HG02840 (cell line): ENCODE results near the gene PHACTR1.
A peak's percentile ranks its signal among the peaks of the same experiment; 100 is the strongest.

Experiments used
- ATAC-seq: cut with Tn5 transposase; IDR thresholded peaks from one replicate; pipeline ENCODE4 v1.9.1; 2021; ENCODE audit warnings: mild to moderate bottlenecking, moderate library complexity, moderate number of reproducible peaks; ENCODE audit not compliant: unreplicated experiment, low FRiP score

The PHACTR1 gene

GRCh38 chr6:13212538-13212937, 496.0 kb downstream of the PHACTR1 start:
- no peak for ATAC-seq

- no peak for ATAC-seq
Measured at GRCh38 chr6:13215390-13215789, 498.8 kb downstream of the PHACTR1 start.

DNA sequence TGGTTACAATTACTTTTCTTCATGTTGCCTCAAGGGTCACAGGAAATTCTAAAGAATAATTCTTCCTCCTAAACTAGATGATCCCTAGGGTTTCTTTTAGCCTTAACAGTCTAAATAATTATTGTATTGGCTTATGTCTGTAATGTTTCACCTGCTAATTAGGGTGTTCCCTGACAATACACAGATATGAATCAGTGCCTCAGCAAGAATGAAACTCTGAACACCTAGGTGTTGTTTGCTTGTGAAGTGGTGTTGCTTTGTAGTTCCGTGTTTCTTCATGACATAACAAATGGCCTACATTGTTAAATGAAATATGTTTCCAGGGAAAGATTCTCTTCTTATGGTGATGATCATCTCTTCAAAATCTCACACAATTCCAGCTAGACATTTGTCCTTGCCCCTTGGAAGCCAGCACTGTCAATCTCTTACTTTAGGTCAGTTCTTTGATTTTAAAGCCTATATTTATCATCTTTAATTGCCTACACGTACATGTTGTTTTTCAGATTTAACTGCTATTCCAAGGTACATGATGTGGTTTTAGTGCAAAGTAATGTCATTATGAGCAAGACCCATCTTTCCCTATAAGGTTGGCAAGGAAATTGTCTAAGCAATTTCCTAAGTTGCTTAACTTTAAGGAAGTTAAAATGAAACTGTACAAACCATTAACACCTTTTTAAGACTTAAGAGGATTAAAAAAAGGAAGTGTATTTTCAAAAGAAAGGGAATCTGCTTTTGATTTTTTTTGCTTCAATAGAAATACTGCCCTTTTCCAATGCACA, 499.9 kb downstream of the PHACTR1 start:
- ATAC-seq: no peak

- ATAC-seq: no peak
Measured at GRCh38 chr6:13217206-13217905, 500.8 kb downstream of the PHACTR1 start.

DNA sequence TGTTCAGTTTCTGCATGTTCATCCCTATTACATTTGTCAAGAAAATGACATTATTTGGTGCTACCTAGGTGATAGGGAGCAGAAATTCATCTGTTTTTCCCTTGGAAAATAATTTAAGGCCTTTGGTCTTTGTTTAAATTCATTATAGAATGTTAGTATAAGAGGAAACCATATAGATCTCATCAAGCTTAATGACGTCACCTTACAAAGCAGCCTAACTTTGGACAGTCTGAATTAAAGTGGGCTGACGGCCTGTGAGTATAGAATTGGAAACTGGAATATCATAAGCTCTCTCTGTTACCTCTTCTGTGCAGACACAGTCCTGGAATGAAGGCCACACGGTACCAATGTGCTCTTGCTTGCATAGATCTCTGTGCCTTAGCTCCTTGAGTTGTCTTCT, 503.7 kb downstream of the PHACTR1 start:
- no peak for ATAC-seq

- no peak for ATAC-seq
Measured at GRCh38 chr6:13222048-13222447, 505.5 kb downstream of the PHACTR1 start.

DNA sequence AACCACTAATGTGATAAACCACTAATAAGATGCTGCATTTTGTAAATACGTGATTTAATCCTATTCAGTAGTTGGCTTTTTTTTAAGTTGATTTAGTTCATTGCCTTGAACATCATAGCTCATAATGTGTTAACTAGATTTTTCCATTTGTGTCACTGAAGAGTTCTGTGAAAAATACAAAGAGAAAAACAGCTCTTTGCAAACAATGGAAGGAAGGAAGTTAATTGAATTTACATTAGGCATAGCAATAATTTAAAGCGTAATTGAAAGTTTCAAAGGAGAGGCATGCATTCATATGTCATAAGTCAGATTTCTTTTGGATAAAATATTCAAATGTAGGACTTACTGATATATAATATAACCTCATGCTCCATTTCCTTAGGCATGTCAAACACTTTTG, 509.5 kb downstream of the PHACTR1 start:
- no peak for ATAC-seq

- ATAC-seq: no peak
Measured at GRCh38 chr6:13228264-13229204, 512.0 kb downstream of the PHACTR1 start.

- peak; percentile 89 for ATAC-seq
Measured at GRCh38 chr6:13229205-13230085, 512.9 kb downstream of the PHACTR1 start.

DNA sequence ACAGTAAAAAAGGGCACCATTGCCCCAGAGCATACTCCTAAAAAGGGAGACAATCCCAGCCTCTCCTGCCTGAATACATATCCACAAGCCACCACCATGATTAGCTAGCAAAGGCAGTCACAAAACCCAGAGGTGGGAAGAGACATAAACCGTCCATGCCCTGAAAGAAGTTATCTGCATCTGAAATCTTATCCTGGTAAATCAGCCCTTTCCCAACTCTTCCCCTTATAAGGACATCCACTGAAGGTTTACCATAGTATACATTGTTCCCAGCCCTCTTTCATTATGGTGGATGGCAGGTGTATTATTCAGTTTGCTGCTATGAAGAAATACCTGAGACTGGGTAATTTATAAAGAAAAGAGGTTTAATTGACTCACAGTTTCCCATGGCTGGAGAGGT, 516.5 kb downstream of the PHACTR1 start:
- ATAC-seq: no peak

GRCh38 chr6:13234130-13234529, 517.6 kb downstream of the PHACTR1 start:
- no peak for ATAC-seq

- ATAC-seq: no peak
Measured at GRCh38 chr6:13235339-13235738, 518.8 kb downstream of the PHACTR1 start.

DNA sequence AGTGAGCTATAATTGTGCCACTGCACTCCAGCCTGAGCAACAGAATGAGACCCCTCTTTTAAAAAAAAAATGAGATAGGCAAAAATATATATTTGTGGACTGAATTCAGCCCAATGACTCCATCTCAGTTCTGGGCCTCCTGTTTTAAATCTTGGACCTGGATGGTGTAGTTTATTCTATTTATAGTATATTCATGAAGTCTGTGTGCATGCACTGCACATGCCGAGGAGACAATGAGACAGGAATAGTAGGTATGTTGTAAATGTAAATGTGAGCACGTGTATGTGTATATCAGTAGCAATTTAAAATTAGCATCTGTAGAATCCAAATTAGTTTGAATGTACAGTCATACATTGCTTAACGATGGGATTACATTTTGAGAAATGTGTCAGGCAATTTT, 520.8 kb downstream of the PHACTR1 start:
- no peak for ATAC-seq

DNA sequence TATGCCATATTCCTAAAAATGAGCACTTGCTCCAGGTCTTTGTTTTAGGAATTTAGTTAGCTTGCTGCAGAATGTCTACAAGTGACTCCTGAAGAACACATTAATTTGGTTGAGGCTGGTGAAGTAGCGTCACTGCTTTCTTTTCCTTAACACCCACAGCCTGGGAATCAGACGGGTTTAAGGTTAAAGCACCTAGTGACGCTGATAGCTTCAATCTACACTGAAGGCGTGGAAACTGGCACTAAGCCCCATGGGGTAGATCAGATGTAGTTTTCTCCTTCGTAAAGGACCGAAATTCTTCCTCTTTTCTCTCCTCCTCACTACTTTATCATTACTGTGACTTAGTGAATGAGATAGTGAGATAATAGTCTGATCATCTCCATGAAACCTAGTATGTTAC, 521.5 kb downstream of the PHACTR1 start:
- no peak for ATAC-seq

- ATAC-seq: no peak
Measured at GRCh38 chr6:13238640-13239216, 522.2 kb downstream of the PHACTR1 start.

DNA sequence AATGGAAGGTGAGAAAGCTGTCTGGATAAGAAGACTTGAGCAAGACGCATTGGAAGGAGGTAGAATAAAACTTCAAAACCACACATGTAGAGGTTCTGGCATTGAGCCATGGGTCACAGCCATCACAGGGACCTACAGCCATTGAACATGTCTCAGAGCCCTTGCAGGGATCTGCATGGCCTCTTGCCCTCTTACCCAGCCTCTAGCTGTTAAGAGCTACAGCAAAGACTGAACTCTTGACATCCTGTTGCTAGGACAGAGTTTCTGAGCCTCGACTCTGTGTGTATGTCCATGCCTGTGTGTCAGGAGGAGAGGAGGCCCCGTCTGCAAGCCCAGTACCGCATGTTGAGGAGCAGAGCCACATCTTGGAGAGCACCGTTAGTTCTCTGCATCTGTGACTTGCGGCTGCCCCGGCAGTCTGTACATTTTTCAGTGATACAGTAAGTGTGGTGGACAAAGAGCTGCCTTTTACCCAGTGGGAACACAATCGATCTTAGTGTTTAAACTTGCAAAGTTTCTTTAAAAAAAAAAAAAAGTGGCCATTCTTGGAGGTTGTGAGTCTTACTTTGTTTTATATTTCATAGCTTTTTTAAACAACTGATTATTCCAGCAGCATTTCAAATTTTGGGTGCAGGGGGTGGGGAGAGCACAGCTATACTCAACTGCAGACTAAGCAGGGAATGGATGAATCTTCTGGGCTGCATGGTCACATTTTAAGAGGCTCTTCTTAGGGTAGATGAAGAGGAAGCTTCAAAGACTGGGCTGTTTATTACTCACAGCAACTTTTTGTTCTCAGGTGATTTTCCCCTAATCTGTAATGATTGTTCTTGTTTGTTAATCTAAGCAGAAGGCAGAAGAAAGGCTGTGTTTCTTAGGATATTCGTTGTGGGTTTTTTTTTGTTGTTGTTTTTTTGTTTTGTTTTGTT, 523.2 kb downstream of the PHACTR1 start:
- no peak for ATAC-seq

DNA sequence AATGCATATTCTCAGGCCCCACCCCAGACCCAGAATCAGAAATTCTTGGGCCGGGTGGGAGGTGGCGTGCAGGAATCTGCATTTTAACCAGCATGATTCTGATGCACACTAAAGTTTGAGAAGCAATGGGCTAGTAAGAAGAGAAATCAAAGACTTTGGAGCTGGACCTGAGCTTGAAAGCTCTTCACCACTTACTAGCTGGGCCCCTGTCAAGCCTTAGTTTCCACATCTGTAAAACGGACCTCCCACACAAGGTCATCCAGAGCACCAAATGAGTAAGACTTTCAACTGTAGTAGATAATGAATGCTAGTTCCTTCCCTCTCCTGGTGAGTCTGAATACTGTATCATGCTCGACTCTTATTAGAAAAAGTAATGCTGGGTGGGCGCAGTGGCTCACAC, 524.8 kb downstream of the PHACTR1 start:
- no peak for ATAC-seq

DNA sequence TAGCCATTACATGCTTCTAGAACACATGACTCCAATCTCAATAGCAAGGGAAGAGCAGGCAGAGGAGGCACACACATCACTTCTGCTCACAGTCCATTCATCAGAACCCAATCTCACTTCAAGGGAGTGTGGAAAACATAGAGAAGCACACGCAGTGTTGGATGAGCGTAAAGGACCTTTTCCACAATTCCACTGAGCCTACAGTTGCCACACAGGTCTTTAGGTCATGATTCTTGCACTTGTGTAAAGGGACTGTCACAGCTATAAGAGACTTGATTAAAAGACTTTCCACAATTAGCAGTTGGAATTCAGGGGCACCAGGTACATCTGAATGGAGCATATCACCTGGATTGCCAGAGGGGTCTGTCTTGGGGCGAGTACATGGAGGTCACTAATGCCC, 525.6 kb downstream of the PHACTR1 start:
- no peak for ATAC-seq

GRCh38 chr6:13242590-13242989, 526.0 kb downstream of the PHACTR1 start:
- ATAC-seq: no peak
